ENCODE data around the gene GNS.

GNS gene

GRCh38 chr12:64672925-64673409 lies 86.2 kb downstream of the GNS start:
- DNase-seq (ENCODE audit: low read depth): no peak

DNA sequence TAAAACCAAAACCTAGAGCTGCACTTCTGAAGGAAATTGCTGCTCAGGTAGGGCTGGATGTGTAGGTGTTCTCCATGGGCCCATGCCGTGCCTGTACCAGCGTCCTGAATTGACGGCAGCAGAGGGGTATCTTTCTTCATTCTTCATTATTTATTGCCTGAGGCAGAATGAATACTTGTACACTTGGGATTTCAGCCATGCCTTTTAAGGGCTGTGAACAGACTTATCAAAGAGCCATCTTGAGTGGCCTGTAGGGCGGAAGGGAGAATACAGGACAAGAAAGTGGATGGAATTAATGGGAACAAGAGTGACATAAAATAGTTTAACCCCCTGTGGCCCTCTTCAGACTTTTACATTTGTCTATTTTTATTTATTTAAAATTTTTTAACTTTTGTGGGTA lies 87.5 kb downstream of the GNS start:
- DNase-seq (ENCODE audit: low read depth): no peak

- no peak for DNase-seq (ENCODE audit: low read depth)
Observed at GRCh38 chr12:64670919-64671639, 88.1 kb downstream of the GNS start.

GRCh38 chr12:64670019-64670418 lies 89.2 kb downstream of the GNS start:
- no peak for DNase-seq (ENCODE audit: low read depth)

GRCh38 chr12:64669270-64669842 lies 89.8 kb downstream of the GNS start:
- no peak for DNase-seq (ENCODE audit: low read depth)

- no peak for DNase-seq (ENCODE audit: low read depth)
Observed at GRCh38 chr12:64667793-64668192, 91.4 kb downstream of the GNS start.

GRCh38 chr12:64666054-64666914 lies 92.9 kb downstream of the GNS start:
- no peak for DNase-seq (ENCODE audit: low read depth)

GRCh38 chr12:64665514-64665913 lies 93.7 kb downstream of the GNS start:
- DNase-seq (ENCODE audit: low read depth): no peak

All from stimulated activated CD8-positive, alpha-beta memory T cell treated with anti-CD3 and anti-CD28 coated beads, Interleukin-4, amount 100 ng/mL, for 24 hours (primary cell).